ENCODE data around the gene CUL1.
A peak's percentile ranks its signal among the peaks of the same experiment; 100 is the strongest.

The CUL1 gene

GRCh38 chr7:148698397-148699023, at the start of gene CUL1:
Gene CUL1, plus strand, starts transcription at chr7:148698903. Its CDS starts 31,220 bp downstream, at chr7:148730123.
- peak; percentile 52 for DNase-seq

DNA sequence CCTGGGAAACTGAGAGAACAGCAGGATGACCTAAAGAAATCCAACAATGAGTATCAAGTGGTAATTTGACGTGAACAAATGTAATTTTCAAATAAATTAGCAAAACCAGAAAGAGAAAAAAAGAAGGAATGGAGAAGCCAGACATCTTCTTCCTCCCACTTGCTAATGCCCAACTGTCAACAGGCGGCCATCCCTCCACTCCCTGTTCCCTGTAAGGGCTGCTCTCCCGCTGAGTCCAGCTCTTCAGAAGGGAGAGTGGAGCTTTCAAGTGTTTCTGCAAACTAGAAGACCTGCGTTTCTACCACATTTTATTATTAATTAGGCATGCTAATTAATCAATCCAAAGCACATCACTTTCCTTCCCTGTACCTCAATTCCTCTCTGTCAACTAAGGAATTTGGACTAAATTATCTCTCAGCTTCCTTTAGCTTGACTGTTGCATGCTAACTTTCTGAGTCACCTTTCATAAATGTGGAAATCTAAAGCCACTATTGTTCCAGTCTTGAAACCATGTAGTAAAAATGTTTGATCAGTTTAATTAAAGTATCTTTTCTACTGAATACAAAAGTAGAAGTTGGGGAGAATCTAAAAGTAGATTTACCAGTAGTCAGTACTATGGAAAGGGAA, 48.4 kb upstream of the CUL1 start:
- no peak for DNase-seq

GRCh38 chr7:148652773-148653172, 45.9 kb upstream of the CUL1 start:
- no peak for DNase-seq

GRCh38 chr7:148657929-148658328, 40.8 kb upstream of the CUL1 start:
- DNase-seq = no peak

- no peak for DNase-seq
Measured at GRCh38 chr7:148661471-148661870, 37.2 kb upstream of the CUL1 start.

DNA sequence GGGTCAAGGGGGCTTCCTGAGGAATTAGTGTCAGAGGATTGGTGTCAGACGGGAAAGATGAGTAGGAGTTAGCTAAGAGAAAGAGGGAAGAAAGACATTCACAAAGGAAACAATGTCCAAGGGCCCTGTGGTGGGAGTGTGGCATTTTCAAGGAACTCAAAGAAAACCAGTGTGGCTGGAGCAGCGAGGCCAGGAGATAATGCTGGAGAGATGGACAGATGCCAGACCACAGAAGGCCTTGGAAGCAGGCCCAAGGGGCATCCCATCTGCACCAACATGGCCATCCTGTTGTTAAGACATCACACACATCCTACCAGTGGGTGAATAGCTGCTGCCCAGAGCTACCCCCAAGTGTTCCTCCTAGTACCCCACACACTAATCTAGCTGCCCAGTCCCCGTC, 36.1 kb upstream of the CUL1 start:
- DNase-seq = no peak

DNA sequence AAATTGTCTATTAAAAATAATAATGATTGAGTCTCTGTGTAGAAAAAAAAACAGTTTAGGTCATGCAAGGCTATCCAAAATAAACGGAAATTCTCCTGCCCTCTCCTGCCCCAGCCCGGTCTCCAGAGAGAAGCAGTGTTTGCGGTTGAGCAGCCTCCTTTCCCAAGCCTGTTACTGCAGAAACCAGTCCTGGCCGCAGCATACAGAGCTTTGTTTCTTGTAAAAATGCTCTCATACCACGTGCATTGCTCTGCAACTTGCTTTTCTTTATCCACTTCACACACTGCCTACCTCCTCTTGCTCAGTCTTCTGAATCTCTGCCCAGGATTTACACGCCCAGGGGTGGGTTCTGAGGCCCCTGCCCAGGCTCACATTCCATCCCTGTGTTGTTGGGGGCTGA, 34.4 kb upstream of the CUL1 start:
- DNase-seq = no peak

GRCh38 chr7:148665221-148665620, 33.5 kb upstream of the CUL1 start:
- DNase-seq = no peak

GRCh38 chr7:148669927-148670326, 28.8 kb upstream of the CUL1 start:
- DNase-seq = no peak

GRCh38 chr7:148670374-148670773, 28.3 kb upstream of the CUL1 start:
- DNase-seq = no peak

GRCh38 chr7:148670807-148671206, 27.9 kb upstream of the CUL1 start:
- DNase-seq = no peak

- no peak for DNase-seq
Measured at GRCh38 chr7:148672041-148672440, 26.7 kb upstream of the CUL1 start.

- DNase-seq = no peak
Measured at GRCh38 chr7:148674689-148675088, 24.0 kb upstream of the CUL1 start.

DNA sequence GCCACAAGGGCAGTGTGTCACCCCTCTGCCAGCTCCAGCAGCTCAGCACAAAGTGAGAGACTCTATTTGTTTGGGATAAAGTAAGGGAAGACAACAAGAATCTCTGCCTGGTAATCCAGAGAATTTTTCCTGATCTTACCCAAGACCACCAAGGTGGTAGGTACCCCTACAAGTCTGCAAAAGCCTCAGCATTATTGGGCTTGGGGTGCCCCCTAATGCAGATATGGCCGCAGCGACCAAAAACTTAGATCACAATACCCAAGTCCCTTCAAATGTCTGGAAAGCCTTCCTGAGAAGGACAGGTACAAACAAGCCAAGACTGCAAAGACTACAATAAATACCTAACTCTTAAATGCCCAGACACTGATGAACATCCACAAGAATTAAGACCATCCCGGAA, 22.4 kb upstream of the CUL1 start:
- DNase-seq = no peak

- DNase-seq = no peak
Measured at GRCh38 chr7:148681821-148682220, 16.9 kb upstream of the CUL1 start.

DNA sequence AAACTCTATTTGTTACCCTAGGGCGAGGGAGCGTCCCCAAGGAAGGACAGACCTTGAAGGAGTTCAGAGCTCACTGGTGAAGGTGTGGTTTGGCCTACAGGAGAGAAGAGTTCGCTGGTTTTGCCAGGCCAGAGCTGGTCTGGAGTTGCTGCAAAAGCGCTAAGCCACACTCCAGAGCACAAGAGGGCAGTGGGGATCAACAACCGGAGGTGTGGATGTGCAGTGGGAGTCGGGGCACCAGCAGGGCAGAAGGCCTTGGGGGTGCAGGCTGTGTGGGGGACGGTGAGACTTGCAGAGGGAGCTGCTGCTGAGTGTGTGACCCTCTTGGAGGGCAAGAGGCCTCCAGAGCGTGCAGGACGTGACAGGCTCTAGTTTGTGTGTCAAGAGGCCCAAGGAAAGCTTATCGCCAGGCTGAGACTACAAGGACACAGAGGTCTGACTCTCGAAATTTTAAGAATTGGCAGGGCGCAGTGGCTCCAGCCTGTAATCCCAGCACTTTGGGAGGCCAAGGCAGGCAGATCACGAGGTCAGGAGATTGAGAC, 14.3 kb upstream of the CUL1 start:
- no peak for DNase-seq

- no peak for DNase-seq
Measured at GRCh38 chr7:148686312-148686937, 12.3 kb upstream of the CUL1 start.

DNA sequence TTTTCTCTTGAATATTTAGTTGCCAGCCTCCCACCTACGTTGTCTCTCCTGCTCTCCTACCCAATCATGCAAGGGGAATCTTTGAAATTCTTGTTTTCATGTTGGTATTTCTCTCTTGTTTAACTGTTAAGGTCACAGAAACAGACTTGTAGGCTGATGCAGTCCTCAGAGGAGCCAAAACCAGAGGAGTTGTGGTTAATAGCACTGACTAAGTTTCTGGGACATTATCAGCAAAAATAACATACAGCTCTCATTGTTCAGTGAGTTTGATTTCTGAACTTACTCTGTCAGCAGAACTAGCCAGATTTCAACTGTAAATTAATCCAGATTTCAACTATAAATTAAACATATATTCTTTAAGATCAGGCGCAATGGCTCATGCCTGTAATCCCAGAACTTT, 11.1 kb upstream of the CUL1 start:
- DNase-seq = no peak

- no peak for DNase-seq
Measured at GRCh38 chr7:148688526-148688925, 10.2 kb upstream of the CUL1 start.

GRCh38 chr7:148693651-148694050, 5.1 kb upstream of the CUL1 start:
- DNase-seq = no peak

DNA sequence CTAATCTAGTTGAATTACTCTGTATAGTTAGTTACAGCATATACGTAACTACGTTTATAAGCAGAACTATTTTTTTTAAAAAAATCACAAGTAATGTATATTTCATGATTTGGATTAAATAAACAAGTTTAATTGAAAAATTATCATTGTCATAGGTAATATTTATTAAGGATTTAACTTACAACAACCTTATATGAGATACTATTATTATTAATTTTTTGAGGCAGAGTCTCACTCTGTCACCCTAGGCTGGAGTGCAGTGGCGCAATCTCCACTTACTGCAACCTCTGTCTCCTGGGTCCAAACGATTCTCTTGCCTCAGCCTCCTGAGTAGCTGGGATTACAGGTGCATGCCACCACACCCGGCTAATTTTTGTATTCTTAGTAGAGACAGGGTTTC, 4.1 kb upstream of the CUL1 start:
- DNase-seq = no peak

GRCh38 chr7:148695953-148696352, 2.8 kb upstream of the CUL1 start:
- no peak for DNase-seq

DNA sequence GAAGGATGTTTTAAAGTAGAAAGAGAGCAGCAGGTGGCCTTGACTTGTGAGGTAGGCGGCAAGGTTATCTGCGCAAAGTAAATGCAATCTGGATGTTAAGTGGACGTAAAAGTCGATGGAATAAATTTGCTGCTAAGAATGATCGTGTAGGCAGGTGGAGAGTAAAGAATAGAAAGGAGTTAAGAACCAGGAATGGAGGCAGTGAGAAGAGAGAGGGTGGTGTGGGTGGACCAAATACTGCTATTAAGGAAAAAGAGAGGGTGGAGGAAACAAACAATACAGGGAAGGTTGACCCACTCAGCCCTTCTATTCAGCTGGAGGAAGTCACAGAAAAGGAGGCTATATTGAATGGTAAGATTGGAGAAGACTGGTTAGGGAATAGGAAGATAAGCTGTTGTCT, 1.9 kb upstream of the CUL1 start:
- DNase-seq = no peak

- DNase-seq = no peak
Measured at GRCh38 chr7:148697256-148698006, 1.3 kb upstream of the CUL1 start.
